Epidermal melanocyte (primary cell): ENCODE measurements around the gene GTPBP3.
"Not testable (repeated sequence)": the region's sequence is repeated elsewhere in the genome, so short reads cannot be mapped to it uniquely, and the experiment has no call there.

Source experiments
- DNase-seq: peaks from one replicate; pipeline ENCODE4 v3.0.0; 2011; ENCODE audit warnings: low spot score; ENCODE audit not compliant: insufficient read length

Gene GTPBP3, protein sequence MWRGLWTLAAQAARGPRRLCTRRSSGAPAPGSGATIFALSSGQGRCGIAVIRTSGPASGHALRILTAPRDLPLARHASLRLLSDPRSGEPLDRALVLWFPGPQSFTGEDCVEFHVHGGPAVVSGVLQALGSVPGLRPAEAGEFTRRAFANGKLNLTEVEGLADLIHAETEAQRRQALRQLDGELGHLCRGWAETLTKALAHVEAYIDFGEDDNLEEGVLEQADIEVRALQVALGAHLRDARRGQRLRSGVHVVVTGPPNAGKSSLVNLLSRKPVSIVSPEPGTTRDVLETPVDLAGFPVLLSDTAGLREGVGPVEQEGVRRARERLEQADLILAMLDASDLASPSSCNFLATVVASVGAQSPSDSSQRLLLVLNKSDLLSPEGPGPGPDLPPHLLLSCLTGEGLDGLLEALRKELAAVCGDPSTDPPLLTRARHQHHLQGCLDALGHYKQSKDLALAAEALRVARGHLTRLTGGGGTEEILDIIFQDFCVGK

DNA sequence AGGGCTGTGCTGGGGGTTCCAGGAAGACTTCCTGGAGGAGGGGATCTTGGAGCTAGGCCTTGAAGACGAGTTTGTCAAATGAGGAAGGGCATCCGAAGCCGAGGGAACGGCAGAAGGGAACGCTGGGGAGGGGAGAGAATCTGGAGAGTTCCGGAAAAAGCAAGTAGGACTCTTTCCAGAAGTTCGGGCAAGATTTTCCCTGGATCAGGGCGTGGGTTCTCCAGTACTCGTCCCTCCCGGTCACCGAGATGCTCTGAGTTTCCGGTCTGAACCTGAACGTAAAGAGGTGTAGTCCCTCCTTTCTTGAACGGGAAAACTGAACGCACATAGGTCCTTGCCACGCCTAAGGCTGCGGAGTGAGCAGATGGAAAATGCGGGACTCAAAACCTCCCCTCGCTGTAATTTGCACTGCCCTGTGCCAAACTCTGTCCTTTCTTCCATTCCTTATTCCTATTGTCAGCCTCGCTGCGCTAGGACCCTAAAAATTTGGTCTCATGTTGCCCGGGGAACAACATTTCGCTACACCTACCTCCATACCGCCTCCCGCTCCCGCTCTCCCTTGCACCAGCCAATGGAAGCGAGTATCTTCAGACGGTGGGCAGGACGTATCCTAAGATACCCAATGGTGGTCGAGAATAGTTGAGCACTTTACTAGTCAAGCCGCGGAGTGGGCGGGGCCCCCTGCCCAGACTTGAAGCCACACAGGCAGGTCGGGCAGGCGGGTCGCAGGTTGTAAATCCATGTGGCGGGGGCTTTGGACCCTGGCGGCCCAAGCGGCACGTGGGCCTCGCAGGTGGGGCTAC is at the start of gene GTPBP3:
Gene GTPBP3, plus strand, starts transcription at position 682 of the 803 bp plus-strand sequence. Its CDS starts 59 bp downstream, at position 741.
- DNase-seq, result peak; percentile 99

DNA sequence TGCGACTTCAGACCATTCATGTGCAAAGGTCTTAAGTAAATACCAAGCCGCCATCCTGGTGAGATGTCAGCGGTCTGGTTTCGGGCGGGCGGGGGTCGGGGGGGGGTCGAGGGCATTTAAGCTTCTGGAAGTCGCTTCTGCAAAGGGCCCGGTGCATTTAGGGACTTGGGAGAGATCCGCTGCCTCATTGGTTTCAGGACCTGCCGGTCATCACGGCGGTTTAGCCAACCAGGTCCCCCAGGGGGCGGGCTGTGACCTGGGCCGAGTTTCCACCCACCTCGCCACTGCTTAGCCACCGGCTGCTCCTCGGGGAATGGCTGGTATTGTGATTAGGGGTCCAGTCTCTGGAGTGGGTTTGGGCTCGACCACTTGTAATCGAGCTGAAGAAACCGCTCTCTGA is 47.9 kb upstream of the GTPBP3 start:
- peak; percentile 94 for DNase-seq

DNA sequence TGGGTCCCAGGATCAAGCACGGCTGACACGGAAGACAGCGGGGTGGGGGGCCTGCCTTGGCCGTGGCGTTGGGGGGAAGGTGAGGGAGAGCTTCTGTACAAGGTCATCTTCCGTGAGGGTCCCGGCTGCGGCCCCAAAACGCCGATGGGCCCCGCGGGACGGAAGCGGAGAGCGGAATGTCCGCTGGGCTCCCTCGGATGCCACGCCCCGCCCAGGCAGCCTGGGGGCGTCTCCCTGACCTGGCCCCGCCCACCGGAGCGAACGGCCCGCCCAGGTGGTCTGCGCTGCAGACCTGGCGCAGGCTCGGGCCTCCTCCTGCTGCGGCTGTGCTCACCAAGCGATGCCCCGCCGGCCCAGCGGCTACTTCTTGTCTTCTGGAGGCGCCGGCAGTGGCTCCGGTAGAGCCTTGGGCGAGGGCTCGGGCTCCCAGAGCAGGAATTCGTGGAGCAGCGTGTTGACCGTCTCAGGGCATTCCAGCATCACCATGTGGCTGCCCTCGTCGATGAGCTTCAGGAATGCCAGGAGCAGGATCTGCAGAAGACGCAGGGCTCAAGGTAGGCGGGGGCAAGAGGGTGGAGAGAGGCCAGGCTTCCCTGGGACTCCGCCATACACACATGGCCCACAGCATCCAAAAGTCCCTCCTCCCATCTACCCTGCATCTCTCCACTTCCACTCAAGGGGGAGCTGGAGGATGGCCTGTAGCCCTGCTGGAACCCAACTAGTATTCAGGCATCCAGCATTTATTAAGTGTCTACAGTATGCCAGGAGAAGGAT is 44.9 kb upstream of the GTPBP3 start:
- DNase-seq, result peak; percentile 99

DNA sequence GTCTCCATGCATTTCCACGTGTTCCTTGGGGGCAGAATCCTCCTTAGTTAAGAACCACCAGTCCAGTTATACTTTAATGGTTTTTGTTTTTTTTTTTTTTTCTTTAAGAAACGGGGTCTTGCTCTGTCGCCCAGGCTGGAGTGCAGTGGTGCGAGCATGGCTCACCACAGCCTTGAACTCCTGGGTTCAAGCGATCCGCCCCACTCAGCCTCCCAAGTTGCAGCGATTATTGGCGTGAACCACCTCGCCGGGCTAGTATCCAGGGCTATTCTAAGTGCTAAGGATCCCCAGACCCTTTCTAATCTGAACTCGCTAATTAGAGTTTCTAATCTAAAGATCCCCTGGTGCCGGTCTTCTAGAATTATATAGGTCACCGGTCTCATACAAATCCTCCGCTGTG is 43.7 kb upstream of the GTPBP3 start:
- DNase-seq, result no peak

DNA sequence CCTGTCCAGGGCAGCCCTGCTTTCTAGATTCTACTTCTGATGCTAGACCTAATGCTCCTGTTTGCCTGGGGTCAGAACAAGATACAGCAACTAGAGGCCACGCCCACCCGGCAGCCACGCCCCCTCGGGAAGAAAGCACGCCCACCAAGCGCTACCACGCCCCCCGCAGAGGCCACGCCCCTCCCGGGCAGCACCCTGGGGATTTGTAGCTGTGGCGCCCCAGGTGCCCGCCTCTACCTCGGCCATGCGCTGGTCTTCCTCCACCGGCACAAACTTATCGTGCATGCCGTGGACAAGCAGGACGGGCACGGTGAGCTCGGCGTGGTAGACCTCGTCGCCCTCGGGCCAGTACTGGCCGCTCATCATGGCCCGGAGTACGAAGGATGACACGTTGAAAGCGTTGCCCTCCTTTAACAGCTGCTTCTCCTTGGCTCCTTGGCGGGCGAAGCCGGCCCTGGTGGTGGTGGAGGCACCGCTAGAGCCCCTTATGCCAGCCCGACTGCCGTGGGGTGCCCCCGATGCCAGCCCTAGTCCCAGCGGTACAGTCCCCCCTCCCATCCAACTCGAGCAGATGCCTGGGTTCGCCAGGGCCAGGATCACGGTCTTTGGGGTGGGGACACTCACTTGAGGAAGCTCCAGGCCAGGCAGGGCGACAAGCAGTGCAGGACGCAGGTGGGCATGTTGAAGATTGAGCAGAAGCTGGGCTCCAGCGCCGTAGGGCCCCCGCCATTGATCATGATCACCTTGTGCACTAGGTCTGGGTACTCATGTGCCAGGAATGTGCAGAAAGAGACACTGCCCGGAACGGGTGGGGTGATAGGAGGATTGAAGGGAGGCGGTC is 43.1 kb upstream of the GTPBP3 start:
- no peak for DNase-seq

DNA sequence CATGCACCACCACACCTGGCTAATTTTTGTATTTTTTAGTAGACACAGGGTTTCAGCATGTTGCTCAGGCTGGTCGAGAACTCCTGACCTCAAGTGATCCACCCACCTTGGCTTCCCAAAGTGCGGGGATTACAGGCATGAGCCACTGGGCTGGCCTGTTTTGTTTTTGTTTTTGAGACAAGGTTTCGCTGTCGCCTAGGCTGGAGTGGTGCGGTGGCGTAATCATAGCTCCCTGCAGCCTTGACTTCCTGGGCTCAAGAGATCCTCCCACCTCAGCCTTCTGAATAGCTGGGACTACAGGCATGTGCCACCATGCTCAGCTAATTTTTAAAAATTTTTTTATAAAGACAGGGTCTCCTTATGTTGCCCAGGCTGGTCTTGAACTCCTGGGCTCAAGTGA is 41.8 kb upstream of the GTPBP3 start:
- not testable (repeated sequence) for DNase-seq

DNA sequence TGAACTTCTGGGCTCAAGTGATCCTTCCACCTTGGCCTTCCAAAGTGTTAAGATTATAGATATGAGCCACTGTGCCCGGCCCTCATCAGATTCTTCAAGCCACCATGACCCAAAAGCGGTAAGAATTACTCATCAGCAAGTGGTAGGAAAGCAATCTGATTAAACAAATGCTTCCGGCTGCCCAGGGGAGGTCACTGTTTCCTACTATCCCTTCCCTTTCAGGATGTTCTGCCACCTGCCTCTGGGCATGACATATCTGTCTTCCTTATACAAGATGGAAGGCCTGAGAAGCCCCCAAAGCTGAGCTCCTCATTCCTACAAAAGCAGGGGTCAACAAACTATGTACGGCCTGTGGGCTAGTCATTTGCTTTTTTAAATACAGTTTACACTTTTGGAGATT is 41.1 kb upstream of the GTPBP3 start:
- no peak for DNase-seq

DNA sequence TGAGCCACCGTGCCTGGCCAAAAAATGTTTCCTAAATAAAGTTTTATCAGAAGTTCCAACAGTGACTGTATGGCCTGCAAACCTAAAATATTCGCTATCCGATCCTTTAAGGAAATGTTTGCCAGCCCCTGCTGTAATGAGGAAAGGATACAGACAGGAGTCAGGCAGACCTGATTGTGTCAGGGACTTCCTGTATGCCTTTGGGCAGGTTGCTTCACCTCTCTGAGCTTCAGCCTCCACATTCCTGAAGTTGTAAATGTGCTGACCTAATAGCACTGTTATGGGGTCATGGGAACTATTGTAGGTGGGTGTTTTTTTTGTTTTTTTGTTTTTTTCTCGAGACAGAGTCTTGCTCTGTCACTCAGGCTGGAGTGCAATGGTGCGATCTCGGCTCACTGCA is 40.4 kb upstream of the GTPBP3 start:
- no peak for DNase-seq

DNA sequence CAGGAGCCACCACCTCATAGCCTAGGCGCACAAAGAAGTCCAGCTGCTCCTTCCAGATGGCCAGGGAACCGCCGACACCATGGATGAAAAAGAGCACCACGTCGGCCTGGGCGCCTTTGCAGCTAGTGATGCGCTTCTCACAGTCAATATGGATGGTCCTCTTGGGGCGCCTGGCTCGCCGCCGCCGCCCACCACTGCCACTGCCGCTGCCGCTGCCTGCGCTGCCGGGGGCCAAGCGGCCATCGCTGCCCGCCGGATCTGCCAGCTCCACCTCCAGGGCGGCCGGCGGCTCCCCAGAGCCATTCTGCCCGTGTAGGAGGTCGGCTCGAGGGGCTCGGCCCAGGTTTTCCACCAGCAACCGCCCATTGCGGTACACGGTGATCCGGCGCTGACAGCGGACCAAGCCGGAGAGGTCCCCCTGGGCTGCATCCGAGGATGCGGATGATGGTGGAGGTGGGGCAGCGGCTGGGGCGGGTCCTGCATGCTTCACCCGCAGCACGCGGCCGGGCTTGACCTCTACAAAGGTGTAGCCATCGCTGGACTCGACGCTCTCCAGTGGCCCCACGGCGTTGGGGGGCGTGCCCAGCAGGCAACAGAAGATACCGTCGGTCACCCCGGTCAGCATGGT is 36.2 kb upstream of the GTPBP3 start:
- no peak for DNase-seq

DNA sequence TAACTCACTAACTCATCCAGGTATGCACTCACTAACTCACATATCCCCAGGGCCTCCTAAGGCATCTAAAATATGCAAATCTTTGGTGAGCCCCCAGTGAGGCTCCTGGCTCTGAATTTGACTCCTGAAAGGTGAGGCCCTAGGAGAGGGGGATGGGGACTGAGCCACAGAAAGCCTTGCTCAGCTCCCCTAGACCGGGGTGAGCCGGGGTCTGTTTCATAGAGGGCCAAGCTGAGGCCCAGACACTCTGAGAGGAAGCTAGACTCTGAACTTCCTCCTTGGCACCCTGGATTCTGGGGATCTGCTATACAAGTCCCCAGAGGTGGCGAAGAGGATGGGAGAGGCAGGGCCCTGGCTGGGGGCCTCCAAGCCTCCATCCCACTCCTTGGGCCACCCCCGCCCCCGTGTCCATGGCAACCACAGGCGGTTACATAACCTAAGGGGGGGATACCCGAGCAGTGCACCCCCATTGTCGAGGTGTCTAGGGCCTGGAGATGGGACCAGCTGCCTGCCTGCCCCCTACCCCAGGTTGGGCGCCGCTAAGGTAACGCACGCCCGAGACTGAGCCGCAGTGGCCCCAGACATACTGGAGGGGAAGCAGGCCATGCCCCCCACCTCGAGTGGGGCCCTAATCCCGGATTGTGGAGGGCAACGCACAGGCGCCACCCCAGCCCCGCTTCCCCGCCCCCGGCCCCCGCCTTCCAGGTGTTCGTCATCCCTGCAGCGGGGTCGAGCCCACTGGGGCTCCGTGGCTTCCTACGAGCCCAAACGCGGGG is 34.8 kb upstream of the GTPBP3 start:
- no peak for DNase-seq

DNA sequence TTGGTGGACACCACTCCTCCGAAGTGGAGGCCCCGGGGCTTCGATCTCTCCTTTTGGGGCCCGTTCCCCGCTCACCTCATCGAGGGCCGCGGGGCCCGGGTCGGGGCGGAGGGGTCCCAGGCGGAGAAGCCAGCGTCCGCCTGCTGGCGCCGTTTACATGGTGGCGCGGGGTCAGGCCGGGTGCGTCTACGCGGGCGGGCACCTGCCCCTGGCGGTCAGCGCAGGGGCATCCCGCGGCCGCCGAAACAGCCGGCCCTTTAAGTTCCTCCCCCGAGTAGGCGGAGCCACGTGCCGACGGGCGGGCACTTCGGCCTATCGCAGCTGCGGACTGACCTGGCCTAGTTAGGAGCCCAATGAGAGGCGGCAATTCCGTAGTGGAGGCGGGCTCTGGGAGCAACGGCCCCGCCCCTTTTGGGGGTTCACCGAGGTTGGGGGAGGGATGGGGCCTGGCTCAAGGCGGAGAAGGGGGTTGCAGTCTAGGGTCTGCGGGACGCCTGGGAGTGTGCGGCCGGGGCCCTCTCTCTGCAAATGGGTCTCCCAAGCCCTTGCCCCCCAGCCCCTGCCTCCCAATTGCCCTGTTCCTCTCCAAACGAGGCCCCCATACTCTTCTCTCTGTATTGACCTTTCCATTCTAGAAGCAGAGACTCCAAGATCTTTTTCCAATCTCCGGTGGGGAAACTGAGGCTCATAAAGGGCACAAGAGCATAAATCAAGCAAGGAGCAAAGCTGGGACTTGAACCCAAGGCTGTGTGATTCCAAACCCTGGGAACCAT is 34.0 kb upstream of the GTPBP3 start, which contains the start of gene ABHD8:
Gene ABHD8, minus strand, starts transcription at position 259 of the 773 bp plus-strand sequence. CDS start 1,809 bp downstream, outside the sequence.
- DNase-seq, result peak; percentile 98

DNA sequence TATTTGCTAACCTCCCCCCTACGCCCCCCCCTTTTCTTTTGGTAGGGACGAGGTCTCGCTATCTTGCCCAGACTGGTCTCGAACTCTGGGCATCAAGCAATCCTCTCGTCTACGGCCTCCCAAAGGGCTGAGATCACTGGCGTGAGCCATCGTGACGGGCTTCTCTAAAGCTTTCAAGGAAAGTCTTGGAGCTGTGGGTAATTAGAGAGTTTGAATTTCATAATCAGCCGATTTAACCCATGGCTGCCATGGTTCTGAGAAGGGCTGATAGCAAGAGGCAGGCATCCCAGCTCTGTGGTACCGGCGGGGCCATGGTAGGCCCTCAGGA is 33.4 kb upstream of the GTPBP3 start:
- DNase-seq, result no peak

DNA sequence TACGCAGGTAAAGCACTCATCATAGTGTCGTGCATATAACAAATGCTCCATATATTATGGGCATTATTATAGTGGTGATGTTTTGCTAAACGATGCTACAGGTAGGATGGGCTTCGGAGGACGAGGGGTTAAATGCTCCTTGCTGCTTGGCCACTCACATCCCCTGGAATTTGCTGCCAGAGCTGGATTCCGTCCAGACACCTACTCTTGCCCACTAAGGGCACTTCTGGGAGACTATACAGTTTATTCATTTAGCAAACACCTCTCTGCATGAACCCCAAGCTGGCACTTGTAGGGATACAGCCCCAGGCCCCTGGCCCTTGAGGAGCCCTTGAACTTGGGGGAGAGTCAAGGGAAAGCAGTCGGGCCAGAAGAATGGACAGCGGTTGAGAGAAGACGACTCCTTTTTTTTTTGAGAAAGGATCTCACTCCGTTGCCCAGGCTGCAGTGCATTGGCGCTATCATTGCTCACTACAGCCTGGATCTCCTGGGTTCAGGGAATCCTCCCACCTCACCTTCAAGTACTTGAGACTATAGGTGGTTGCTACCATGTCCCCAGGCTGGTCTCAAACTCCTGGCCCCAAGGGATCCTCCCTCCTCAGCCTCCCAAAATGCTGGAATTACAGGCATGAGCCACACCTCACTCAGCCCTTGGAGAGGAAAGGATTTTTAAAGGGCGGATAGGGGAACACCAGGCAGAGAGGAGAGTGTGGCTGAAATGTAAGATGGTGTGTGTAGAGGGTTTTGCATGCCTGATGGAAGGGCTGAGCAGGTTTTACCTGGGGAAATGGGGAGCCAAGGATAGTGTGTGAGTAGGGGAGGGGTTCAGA is 32.8 kb upstream of the GTPBP3 start:
- no peak for DNase-seq

DNA sequence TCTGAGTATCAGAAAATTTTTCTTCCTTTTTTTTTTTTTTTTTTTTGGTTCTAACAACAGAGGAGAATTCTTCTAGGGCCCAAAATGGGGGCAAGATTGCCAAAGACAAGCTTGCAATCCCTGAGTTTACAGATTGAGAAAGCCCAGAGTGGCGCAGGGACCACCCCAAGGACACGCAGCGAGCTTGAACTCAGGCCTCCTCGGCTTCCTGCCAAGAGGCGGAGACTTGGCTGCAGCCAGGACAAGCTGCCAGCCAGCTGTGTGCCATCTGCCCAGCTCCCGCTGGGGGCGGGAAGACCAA is 32.2 kb upstream of the GTPBP3 start:
- DNase-seq, result no peak

DNA sequence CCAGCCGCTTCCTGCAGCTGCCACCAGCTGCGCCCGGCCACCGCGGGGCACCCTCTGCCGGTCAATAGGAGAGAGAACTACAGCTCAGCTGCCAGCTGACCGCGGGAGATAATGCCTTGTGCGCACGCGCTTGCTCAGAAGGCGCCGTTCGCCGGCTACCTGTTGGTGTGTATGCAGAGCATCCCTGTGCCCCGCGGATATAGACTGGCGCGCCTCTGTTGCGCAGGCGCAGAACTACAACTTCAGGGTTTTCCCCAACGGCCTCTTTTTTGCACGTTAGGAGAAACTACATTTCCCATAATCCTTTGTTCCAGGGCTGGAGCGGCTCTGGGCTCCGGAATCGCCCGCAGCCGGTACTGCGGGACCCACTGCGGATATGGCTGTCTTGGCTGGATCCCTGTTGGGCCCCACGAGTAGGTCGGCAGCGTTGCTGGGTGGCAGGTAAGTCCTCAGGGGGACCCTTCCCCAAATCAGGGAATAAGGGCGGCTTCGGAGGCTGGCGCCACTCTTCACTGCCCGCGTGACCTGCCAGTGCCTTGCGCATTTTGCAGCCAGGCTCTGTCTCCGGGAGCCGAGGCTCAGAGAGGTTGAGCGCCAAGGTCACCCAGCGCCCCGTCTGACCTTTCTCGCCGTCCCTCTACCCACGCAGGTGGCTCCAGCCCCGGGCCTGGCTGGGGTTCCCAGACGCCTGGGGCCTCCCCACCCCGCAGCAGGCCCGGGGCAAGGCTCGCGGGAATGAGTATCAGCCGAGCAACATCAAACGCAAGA is 31.7 kb upstream of the GTPBP3 start, which contains the start of gene MRPL34:
Gene MRPL34, plus strand, starts transcription at position 356 of the 768 bp plus-strand sequence. Its CDS starts 21 bp downstream, at position 377.
- DNase-seq, result peak; percentile 84

DNA sequence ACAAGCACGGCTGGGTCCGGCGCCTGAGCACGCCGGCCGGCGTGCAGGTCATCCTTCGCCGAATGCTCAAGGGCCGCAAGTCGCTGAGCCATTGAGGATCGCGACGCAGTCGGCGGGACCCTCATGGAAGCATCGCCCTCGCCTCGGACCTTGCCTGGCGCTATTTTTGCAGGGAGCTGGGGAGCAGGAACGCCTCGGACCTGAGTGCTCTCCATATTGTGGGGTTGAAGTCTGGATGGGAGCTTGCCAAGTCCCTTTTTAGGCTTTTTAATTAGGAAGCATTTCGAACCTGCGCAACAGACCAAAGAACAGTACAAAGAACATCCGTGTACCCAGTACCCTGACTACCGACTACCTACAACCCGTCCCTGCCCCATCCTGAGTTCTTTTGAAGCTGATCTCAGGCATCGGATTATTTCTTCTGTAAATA is 31.1 kb upstream of the GTPBP3 start:
- no peak for DNase-seq

DNA sequence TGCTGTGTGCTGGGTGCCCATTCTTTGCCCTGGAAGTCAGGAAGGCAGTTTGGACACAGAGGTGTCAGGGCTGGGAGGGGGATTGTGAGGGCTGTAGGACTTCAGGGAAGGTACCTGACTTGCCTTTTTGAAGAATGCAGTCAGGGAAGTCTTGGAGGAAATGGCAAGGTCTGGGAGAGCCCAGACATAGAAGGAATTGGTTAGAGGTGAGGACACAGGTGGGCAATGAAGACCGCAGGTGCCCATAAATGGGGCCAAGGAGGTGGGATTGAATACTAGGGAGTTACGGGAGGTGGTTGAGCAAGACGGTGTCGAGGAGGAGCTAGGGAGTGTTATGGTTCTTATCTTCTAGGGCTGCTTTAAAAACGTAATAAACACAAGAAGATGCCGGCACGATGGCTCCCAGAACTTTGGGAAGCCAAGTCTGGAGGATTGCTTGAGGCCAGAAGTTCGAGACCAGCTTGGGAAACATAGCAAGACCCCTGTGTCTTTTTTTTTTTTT is 29.4 kb upstream of the GTPBP3 start:
- DNase-seq, result no peak
